ENCODE data around the gene SPATA4.

DNA sequence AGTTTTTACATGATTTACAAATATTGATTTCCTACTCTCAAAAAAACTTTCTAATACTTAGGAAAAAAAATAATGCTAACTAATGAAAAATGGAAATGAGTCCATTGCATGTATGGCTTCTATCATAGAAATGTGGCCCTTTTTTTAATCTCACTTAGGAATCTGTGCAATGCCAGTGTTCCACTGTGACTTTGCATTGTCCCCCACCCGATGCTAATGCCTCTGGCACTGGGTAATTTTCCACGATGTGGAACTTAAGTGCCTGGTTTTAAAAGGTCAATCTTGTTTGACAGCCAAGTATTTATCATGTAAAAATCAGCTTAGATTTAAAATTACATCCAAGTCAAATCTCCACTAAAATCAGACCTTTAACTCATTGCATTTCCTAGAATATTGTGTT is 53.1 kb downstream of the SPATA4 start:
- TF ChIP-seq, protein P1, sequence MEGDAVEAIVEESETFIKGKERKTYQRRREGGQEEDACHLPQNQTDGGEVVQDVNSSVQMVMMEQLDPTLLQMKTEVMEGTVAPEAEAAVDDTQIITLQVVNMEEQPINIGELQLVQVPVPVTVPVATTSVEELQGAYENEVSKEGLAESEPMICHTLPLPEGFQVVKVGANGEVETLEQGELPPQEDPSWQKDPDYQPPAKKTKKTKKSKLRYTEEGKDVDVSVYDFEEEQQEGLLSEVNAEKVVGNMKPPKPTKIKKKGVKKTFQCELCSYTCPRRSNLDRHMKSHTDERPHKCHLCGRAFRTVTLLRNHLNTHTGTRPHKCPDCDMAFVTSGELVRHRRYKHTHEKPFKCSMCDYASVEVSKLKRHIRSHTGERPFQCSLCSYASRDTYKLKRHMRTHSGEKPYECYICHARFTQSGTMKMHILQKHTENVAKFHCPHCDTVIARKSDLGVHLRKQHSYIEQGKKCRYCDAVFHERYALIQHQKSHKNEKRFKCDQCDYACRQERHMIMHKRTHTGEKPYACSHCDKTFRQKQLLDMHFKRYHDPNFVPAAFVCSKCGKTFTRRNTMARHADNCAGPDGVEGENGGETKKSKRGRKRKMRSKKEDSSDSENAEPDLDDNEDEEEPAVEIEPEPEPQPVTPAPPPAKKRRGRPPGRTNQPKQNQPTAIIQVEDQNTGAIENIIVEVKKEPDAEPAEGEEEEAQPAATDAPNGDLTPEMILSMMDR (conservative IDR thresholded peaks at IDR 0.05; ENCODE audit: low read depth, low read length), result no peak
- TF ChIP-seq EZH2 (IDR thresholded peaks at IDR 0.05; ENCODE audit: low read length, unreplicated experiment), result no peak

All from PC-3 (cell line).